Measurements from ENCODE around the gene SH3BP1. TPM values are rescaled to one million over a fixed set of nuclear protein-coding genes. Genes with fewer than 3 reads are reported as not detected.
"Not testable (repeated sequence)": the region's sequence is repeated elsewhere in the genome, so short reads cannot be mapped to it uniquely, and the experiment has no call there.

Gene SH3BP1
- total RNA-seq, 1 experiment from 2014 or later: 39.4 TPM

GRCh38 chr22:37692627-37693285, 53.3 kb downstream of the SH3BP1 start:
- TF ChIP-seq CDX4 (CRISPR knock-in tag; IDR thresholded peaks at IDR 0.05; ENCODE audit: borderline replicate concordance) (no peak), ZNF121 (CRISPR knock-in tag; IDR thresholded peaks at IDR 0.05) (no peak), ZNF416 (CRISPR knock-in tag; IDR thresholded peaks at IDR 0.05) (no peak), PRRX2 (CRISPR knock-in tag; IDR thresholded peaks at IDR 0.05) (no peak), HMGXB4 (CRISPR knock-in tag; IDR thresholded peaks at IDR 0.05) (no peak)
- Mint-ChIP-seq H3K4me1 (peaks cover 11% of the 10 kb centered on the region), H3K27me3 (ENCODE audit: low read depth) (no peaks in the 10 kb centered on the region), H3K4me3 (no peak overlapping the region), H3K9me3 (no peaks in the 10 kb centered on the region), H3K36me3 (peaks cover 33% of the 10 kb centered on the region), H3K27ac (no peak overlapping the region)
- ChIA-PET POLR2A (no interaction called here), CTCF (interaction anchor here (3.0 kb wide), 1 partner anchor 50 kb away, joined by 7 read pairs; no protein-coding TSS in a partner anchor)
- no peak for ATAC-seq
- no peak for DNase-seq (ENCODE audit: low spot score)

- DNase-seq (ENCODE audit: low spot score); H3K4me3 Mint-ChIP-seq; ATAC-seq; H3K27me3 Mint-ChIP-seq (ENCODE audit: low read depth); H3K9me3 Mint-ChIP-seq; H3K27ac Mint-ChIP-seq: not testable (repeated sequence)
- ChIA-PET CTCF (interaction anchor here (1.2 kb wide), 1 partner anchor 51 kb away, joined by 3 read pairs; no protein-coding TSS in a partner anchor), POLR2A (interaction anchor here (0.6 kb wide), 2 partner anchors 278 to 384 kb away, joined by 4 to 5 read pairs; no protein-coding TSS in a partner anchor)
- H3K4me1 Mint-ChIP-seq: peaks cover 11% of the 10 kb centered on the region
- peaks cover 27% of the 10 kb centered on the region for H3K36me3 Mint-ChIP-seq
These were observed 54.7 kb downstream of the SH3BP1 start for GRCh38 chr22:37694131-37694530.

GRCh38 chr22:37696260-37696656, 56.8 kb downstream of the SH3BP1 start:
- not testable (repeated sequence) for ATAC-seq
- peak overlapping the region; percentile 91 for H3K27ac Mint-ChIP-seq

GRCh38 chr22:37696657-37697537, 57.4 kb downstream of the SH3BP1 start, which contains the start of gene TRIOBP:
TSS of gene TRIOBP (plus strand) at chr22:37697048. CDS start at chr22:37701366, 4,318 bp downstream.
- peak within 1 kb of the TSS; percentile 96 for H3K4me3 Mint-ChIP-seq
- ATAC-seq (peak; percentile 98), DNase-seq (ENCODE audit: low spot score) (peak; percentile 99)
- ChIA-PET POLR2A (interaction anchor here (0.6 to 1.8 kb wide), 5 partner anchors 33 to 123 kb away, joined by 3 to 7 read pairs (median 4); partner anchors contain the start of genes GGA1 and PDXP), CTCF (interaction anchor here (0.6 to 4.2 kb wide), 22 partner anchors 11 to 224 kb away, joined by 3 to 29 read pairs (median 3); partner anchors contain the start of genes GGA1 and NOL12)
- no peaks in the 10 kb centered on the region for H3K9me3 Mint-ChIP-seq
- H3K27me3 Mint-ChIP-seq (ENCODE audit: low read depth): no peaks in the 10 kb centered on the region
- H3K27ac Mint-ChIP-seq: peak within 1 kb of the TSS; percentile 91
- peaks cover 35% of the 10 kb centered on the region for H3K36me3 Mint-ChIP-seq
- peaks cover 11% of the 10 kb centered on the region for H3K4me1 Mint-ChIP-seq
- TF ChIP-seq TEAD1 (CRISPR knock-in tag; IDR thresholded peaks at IDR 0.05) (peak; percentile 63), ZNF232 (CRISPR knock-in tag; IDR thresholded peaks at IDR 0.05) (0 out of 2 replicates have a peak, but pooled peaks have one; percentile 23), ZNF317 (CRISPR knock-in tag; IDR thresholded peaks at IDR 0.05; ENCODE audit: borderline replicate concordance, low read depth) (no peak), ZNF423 (CRISPR knock-in tag; IDR thresholded peaks at IDR 0.05) (peak; percentile 96), NR1H2 (CRISPR knock-in tag; IDR thresholded peaks at IDR 0.05) (no peak), ATF6 (CRISPR knock-in tag; IDR thresholded peaks at IDR 0.05) (no peak), ZMAT4 (CRISPR knock-in tag; IDR thresholded peaks at IDR 0.05) (no peak), E2F1 (CRISPR knock-in tag; IDR thresholded peaks at IDR 0.05) (no peak), TP53 (CRISPR knock-in tag; IDR thresholded peaks at IDR 0.05) (no peak), FOXK1 (CRISPR knock-in tag; IDR thresholded peaks at IDR 0.05) (no peak)

More at GRCh38 chr22:37696260-37696656, 56.8 kb downstream of the SH3BP1 start:
- DNase-seq (ENCODE audit: low spot score); H3K9me3 Mint-ChIP-seq; H3K27me3 Mint-ChIP-seq (ENCODE audit: low read depth): not testable (repeated sequence)
- POLR2A ChIA-PET: interaction anchor here (1.7 to 1.8 kb wide), 2 partner anchors 38 to 45 kb away, joined by 6 to 7 read pairs; partner anchors contain the start of gene PDXP
- peaks cover 34% of the 10 kb centered on the region for H3K36me3 Mint-ChIP-seq
- H3K4me1 Mint-ChIP-seq: peaks cover 11% of the 10 kb centered on the region
- CTCF ChIA-PET: interaction anchor here (0.6 to 4.2 kb wide), 15 partner anchors 11 to 205 kb away, joined by 3 to 29 read pairs (median 3); partner anchors contain the start of genes GGA1, NOL12 and PDXP
- H3K4me3 Mint-ChIP-seq: peak overlapping the region; percentile 96

All from WTC11 (cell line).